AG09309 (cell line): ENCODE measurements around the gene NPPA.

ENCODE experiments used
- DNase-seq: peaks from one replicate; pipeline ENCODE4 v3.0.0-alpha.2; 2010; ENCODE audit warnings: low read depth
- H3K4me3 ChIP-seq: 2 replicates; pipeline ENCODE4 v1.5.1; 2011; ENCODE audit warnings: mild to moderate bottlenecking, low read depth, low read length, moderate library complexity; ENCODE audit not compliant: control insufficient read depth
- CTCF ChIP-seq: IDR thresholded peaks from 2 replicates; pipeline ENCODE4 v1.5.1; 2011; ENCODE audit warnings: mild to moderate bottlenecking, low read depth, low read length, inconsistent platforms; ENCODE audit not compliant: insufficient read depth, control insufficient read depth; ENCODE audit errors: missing control alignments

The NPPA gene

GRCh38 chr1:11848373-11848700, 754 bp upstream of the NPPA start:
- H3K4me3 ChIP-seq = no peak overlapping the region
- TF ChIP-seq CTCF = no peak
- DNase-seq = no peak

- TF ChIP-seq CTCF = no peak
- no peak overlapping the region for H3K4me3 ChIP-seq
- no peak for DNase-seq
These were observed 1.8 kb downstream of the NPPA start for GRCh38 chr1:11845641-11846335.

- DNase-seq = no peak
These were observed 5.2 kb downstream of the NPPA start for GRCh38 chr1:11842154-11843041.

GRCh38 chr1:11841245-11842153, 6.1 kb downstream of the NPPA start:
- H3K4me3 ChIP-seq = no peak overlapping the region
- TF ChIP-seq CTCF = no peak
- DNase-seq = no peak

More at GRCh38 chr1:11842154-11843041, 5.2 kb downstream of the NPPA start:
- TF ChIP-seq CTCF = no peak
- H3K4me3 ChIP-seq = no peak overlapping the region

- DNase-seq = no peak
- TF ChIP-seq CTCF = no peak
- H3K4me3 ChIP-seq = no peak overlapping the region
These were observed 7.6 kb downstream of the NPPA start for GRCh38 chr1:11839727-11840705.
